OCI-M2 (cell line): ENCODE measurements around the gene DIAPH1.
"Not testable (repeated sequence)": the region's sequence is repeated elsewhere in the genome, so short reads cannot be mapped to it uniquely, and the experiment has no call there.

Experiments
- DNase-seq: peaks from one replicate; lab custom pipeline; 2025; ENCODE audit not compliant: unreplicated experiment; lab: John Stamatoyannopoulos, UW

Gene DIAPH1

GRCh38 chr5:141613344-141613743 lies 5.5 kb downstream of the DIAPH1 start:
- no peak for DNase-seq

DNA sequence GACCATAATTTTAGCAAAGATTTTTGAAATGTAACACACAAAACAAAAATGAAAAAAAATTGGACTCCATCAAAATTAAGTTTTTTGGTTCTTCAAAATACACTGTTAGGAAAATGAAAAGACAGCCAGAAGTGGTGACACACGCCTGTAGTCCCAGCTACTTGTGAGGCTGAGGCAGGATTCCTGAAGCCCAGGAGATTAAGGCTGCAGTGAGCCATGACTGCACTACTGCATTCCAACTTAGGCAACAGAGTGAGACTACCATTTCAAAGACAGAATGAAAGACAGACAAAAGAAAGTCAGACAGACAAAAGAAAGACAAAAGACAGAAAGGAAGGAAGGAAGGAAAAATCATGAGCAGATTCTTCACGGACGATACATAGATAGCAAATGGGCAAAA lies 7.5 kb downstream of the DIAPH1 start:
- no peak for DNase-seq

DNA sequence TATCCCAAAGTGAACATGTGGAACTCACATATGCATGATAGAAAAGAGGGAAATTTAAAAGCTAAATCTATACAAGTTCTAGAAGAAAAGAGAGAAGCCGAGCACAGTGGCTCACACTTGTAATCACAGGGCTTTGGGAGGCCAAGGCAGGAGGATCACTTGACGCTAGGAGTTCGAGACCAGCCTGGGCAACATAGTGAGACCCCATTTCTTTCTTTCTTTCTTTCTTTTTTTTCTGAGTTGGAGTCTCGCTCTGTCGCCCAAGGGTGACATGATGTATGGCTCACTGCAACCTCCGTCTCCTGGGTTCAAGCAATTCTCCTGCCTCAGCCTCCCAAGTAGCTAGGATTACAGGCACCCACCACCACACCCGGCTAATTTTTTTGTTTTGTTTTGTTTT lies 8.9 kb downstream of the DIAPH1 start:
- DNase-seq = not testable (repeated sequence)

DNA sequence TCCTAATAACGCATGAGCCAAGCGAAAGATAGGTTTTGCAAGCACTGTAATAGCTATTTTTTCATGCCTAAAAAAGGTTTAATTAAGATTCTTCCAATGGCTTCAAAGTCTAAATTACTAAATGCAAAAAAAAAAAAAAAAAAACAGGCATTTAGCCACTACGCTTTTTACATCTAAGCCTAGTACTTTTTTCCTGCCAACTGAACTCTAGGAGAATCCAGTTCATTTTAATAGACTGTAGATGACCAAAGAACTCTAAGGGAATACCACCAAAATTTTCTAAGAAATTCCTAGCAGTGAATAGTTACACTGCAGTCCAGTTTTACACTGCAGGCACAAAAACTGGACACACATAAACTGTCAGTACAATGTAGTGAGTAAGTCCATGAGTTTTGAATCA lies 9.8 kb downstream of the DIAPH1 start:
- DNase-seq = no peak

DNA sequence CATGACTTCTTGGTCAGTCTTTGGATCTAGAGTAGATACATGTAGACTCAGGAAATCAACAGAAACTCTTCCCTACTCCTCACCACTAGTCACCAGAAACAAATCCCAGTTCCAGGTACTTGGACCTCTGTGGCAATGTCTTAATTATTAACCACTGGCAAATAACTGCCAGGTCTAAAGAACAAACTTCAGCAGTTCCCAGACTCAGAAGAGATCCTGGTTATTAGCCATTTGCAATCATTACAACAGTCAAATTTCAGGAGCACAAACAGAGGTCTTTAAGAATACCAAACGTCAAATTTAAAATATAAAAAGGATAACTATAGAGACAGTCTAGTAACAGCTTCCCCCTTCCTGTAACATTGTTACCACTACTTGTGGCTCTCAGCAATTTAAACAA lies 10.2 kb downstream of the DIAPH1 start:
- DNase-seq = no peak

- no peak for DNase-seq
Observed at GRCh38 chr5:141608046-141608445, 10.8 kb downstream of the DIAPH1 start.

GRCh38 chr5:141605523-141606277 lies 13.1 kb downstream of the DIAPH1 start:
- DNase-seq = peak; percentile 81

- DNase-seq = no peak
Observed at GRCh38 chr5:141603923-141604717, 14.7 kb downstream of the DIAPH1 start.

- DNase-seq = no peak
Observed at GRCh38 chr5:141602606-141603005, 16.2 kb downstream of the DIAPH1 start.

DNA sequence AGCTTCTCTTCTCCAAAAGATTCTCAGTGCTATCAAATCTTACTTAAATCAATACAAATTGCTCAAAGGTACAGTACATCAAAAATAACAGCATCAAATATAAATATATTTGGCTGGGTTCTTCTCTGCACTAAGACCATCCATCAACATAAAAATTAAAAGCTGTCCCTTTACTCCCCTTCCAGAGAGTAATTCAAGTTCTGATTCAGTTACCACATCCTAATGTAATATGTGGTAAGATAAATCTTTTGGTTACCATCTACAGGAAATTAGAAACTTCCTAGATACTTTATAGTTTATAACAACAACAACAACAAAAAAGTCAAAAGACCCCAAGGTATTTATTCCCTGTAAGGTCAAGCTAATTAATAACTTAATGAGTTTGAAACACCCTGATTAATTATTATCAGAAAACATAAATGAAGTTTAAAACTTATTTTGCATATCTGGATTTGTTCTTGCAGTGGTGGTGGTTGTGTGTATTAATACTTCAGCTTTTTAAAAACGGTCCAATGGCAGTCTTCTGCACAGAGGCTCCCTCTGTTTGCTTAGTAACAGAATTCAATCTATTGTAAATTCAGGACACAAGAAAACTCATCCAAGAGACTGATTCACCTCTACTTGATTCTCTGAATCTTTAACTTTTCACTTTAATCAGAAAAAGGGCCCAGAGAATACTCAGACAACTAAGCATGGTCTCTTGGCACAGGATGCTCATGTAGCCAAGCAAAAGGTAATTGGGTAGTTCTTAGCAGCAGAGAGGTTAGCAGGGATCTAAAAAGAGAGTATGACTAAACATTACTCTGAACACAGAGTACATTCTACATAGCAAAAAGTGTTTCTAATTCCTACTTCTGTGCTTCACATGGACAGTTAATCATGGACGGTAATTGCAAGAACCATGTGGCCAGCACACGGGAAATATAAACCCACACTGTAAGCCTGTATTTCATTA lies 20.1 kb downstream of the DIAPH1 start:
- DNase-seq = no peak

GRCh38 chr5:141597814-141598213 lies 21.0 kb downstream of the DIAPH1 start:
- DNase-seq = no peak

GRCh38 chr5:141597394-141597793 lies 21.4 kb downstream of the DIAPH1 start:
- DNase-seq = no peak

- DNase-seq = no peak
Observed at GRCh38 chr5:141596867-141597266, 21.9 kb downstream of the DIAPH1 start.

DNA sequence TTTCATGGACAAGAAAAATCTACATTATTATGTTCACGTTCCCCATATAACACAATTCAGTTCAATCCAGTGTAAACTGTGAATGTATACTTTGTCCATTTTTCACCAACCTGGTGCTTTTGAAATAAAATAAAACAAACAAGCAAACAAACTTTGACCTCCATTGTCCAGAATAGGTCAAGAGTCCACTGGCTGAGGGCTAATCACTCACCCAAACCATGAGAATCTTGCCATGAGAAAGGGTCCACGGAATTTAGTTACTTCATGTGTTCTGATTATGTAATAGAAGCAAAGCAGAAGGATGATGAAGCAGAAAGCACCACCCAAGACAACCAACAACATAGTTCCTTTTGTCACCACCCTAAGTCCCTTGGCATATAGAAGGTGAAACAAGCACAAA lies 28.7 kb downstream of the DIAPH1 start:
- no peak for DNase-seq

DNA sequence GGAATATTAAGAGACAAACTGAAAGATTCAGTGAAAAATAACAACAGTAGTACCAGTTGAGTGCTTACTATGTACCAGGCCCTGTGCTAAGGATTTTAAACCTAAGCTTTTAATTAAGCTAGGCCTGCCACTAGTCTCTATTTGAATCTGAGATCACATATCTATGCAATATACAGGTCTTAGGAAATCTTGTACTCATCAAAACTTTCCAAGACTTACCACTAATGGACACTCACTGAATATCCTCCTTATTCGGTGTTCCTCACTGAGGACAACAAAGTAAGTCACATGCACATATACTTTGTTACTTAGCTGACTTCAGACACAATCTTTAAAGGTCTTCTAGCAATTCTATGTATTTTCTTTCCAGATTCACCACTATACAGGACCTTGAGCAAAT lies 32.6 kb downstream of the DIAPH1 start:
- DNase-seq = no peak

- no peak for DNase-seq
Observed at GRCh38 chr5:141585594-141585993, 33.2 kb downstream of the DIAPH1 start.

DNA sequence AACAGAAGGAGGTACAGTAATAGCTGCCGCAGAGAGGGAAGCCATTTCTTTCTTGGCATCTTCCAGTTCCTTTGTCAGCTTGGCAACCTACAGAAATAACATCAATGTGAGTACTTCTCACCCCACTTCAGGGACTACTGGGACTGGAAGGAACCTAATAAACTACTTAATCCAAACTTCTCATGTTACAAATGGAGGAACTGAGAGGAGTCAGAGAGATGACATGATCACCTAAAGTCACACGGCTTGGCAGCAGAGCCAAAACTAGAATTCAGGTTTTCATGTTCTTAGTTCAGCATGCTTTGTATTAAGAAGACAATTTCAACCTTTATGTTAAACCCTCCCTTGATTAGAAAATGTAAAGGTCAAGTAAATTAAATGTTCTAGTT lies 44.7 kb downstream of the DIAPH1 start:
- DNase-seq = no peak

GRCh38 chr5:141573489-141574121 lies 45.2 kb downstream of the DIAPH1 start:
- no peak for DNase-seq

DNA sequence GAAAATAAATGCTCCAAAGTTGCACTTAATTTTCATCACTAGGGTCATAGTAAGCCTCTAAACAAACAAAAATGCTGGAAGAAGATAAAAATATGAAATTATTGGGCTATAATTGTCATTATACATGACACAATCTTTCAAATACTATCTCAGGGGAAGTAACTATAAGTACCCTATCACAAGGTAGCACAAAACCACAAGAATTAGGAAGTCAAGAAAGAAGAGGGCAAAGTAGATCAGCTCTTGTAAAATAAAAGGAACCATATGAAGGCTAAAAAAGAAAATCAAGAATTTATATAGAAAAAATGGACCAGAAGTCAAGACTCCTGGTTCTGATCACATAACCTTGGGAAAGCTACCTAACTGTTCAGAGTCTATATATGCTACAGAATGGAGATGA lies 48.1 kb downstream of the DIAPH1 start:
- DNase-seq = no peak

DNA sequence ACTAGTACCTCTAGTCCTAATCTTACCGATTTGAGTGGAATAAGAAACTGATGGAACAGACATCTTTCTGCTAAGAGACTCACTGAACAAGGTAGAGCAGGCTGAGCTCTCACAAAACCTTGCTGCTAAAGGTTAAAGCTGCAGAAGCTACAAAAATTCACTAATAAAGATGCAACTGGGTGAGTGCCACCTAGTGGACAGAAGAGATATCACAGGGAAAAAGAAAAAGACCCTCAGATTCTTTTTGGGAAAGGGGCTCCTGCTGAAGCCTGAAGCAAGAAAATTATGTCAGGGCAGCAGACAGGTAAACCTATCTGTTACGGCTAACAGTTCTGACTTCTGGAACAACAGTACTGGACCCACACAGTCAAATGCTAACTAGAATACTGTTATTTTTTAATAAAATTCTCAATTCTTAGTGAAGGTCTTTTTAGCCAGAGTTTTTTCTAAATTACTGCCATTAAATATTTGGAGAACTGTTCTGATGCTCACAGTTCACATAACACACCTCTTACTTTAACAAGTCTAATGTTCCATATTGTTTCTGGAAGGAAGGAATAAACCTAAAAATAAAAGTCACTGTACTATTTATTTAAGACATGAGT lies 51.2 kb downstream of the DIAPH1 start:
- DNase-seq = no peak
